Cardiac muscle cell (in vitro differentiated cells and primary cell): ENCODE data around the gene SHC4. TPM values are rescaled to one million over a fixed set of nuclear protein-coding genes. Genes with fewer than 3 reads are reported as not detected.

ENCODE experiments used
- DNase-seq, 2 donors: peaks; one replicate each; pipeline versions ENCODE4 v3.0.0 to v3.0.0-alpha.2; 2010 to 2017; ENCODE audit warnings: low read depth in 1 of 2, low spot score in 1 of 2
- H3K27ac ChIP-seq: fragments of 200-600 bp; sonication (generic); 2 replicates; pipeline ENCODE4 v1.5.1; 2016
- H3K27me3 ChIP-seq: fragments of 200-600 bp; sonication (generic); 2 replicates; pipeline ENCODE4 v1.6.0; 2016; ENCODE audit warnings: control low read depth
- H3K36me3 ChIP-seq: fragments of 200-600 bp; sonication (generic); 2 replicates; pipeline ENCODE4 v1.5.1; 2016; ENCODE audit warnings: control low read depth
- H3K4me1 ChIP-seq: fragments of 200-600 bp; sonication (generic); 2 replicates; pipeline ENCODE4 v1.8.1; 2017; ENCODE audit warnings: low read depth, mild to moderate bottlenecking, mixed run types
- H3K4me3 ChIP-seq: fragments of 200-600 bp; sonication (generic); 2 replicates; pipeline ENCODE4 v1.5.1; 2016; ENCODE audit warnings: mild to moderate bottlenecking
- H3K9me3 ChIP-seq: fragments of 200-600 bp; sonication (generic); 2 replicates; pipeline ENCODE4 v1.5.1; 2017; ENCODE audit warnings: low read depth, mild to moderate bottlenecking, control low read depth
- CTCF ChIP-seq: IDR thresholded peaks from 2 replicates; pipeline ENCODE4 v1.5.1; 2012; ENCODE audit warnings: low read depth, mild to moderate bottlenecking, low read length
- polyA plus RNA-seq: library from polyadenylated mRNA; unstranded; fragments of >200 nt; fragmentation: Nextera tagmentation; extraction: Ambion mirVana; gene quantifications from 2 replicates; pipeline ENCODE4 v1.2.1, GENCODE V29; 2016
- total RNA-seq: library from RNA; depleted of rRNA; stranded (reverse); fragments of >200 nt; gene quantifications from 2 replicates; pipeline ENCODE4 v1.2.3, GENCODE V29; 2016

SHC4 gene
- total and polyA plus RNA-seq, 2 experiments from 2014 or later, result 1.3 to 1.5 TPM

- no peak for DNase-seq
- no peaks in the 10 kb centered on the region for H3K27me3 ChIP-seq
- H3K36me3 ChIP-seq, result peaks cover 44% of the 10 kb centered on the region
- TF ChIP-seq CTCF, result no peak
- H3K4me3 ChIP-seq, result no peak overlapping the region
- no peaks in the 10 kb centered on the region for H3K4me1 ChIP-seq
- no peak overlapping the region for H3K27ac ChIP-seq
- H3K9me3 ChIP-seq, result no peaks in the 10 kb centered on the region
Measured at GRCh38 chr15:48992096-48992495, 28.4 kb upstream of the SHC4 start.

GRCh38 chr15:48989170-48989569 is 25.5 kb upstream of the SHC4 start:
- Histone ChIP-seq H3K27ac (no peak overlapping the region), H3K4me1 (no peaks in the 10 kb centered on the region), H3K27me3 (no peaks in the 10 kb centered on the region), H3K9me3 (no peaks in the 10 kb centered on the region), H3K36me3 (peaks cover 23% of the 10 kb centered on the region), H3K4me3 (no peak overlapping the region)
- no peak for TF ChIP-seq CTCF
- DNase-seq, result no peak

DNA sequence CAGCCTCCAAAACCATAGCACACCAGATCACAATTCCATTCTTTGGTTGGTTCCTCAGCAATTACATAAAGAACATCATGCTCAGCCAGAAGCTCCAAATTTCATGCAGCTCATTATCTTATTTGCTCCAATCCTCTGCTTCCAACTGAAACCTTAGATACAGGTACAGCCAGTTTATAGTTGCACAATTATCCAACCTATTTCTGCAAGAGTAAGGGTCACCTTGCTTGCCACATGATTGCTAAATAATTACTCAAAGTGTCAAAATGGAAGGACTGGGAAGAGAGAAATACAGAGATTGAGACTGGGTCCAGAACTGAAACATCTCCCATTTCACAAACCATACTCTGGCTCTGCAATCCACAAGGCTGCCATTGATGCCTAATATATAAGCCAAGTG is 23.4 kb upstream of the SHC4 start:
- Histone ChIP-seq H3K9me3 (no peaks in the 10 kb centered on the region), H3K36me3 (peaks cover 15% of the 10 kb centered on the region), H3K4me3 (no peak overlapping the region), H3K27ac (no peak overlapping the region), H3K4me1 (no peaks in the 10 kb centered on the region), H3K27me3 (no peaks in the 10 kb centered on the region)
- no peak for DNase-seq
- TF ChIP-seq CTCF, result no peak

DNA sequence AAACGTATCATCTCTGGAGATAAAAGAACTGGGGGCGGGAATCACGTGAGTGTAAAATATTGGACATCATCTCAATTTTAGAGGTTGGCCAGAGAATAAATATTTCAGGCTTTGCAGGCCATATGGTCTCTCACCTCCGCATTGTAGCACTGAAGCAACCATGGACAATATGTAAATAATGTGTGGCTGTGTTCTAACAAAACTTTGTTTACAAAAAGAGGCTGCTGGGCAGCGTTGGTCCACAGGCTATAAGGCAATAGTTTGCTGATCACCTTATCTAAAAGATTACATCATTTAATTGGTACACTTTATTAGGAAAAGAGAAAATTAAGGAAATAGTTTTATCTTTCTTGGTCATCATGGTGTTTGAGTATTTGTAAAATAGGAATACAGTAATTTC is 22.5 kb upstream of the SHC4 start:
- H3K4me3 ChIP-seq, result no peak overlapping the region

GRCh38 chr15:48985516-48985915 is 21.8 kb upstream of the SHC4 start:
- no peaks in the 10 kb centered on the region for H3K9me3 ChIP-seq
- H3K36me3 ChIP-seq, result peaks cover 7% of the 10 kb centered on the region
- H3K4me3 ChIP-seq, result no peak overlapping the region
- H3K27me3 ChIP-seq, result no peaks in the 10 kb centered on the region
- DNase-seq, result no peak
- TF ChIP-seq CTCF, result no peak
- no peaks in the 10 kb centered on the region for H3K4me1 ChIP-seq
- no peak overlapping the region for H3K27ac ChIP-seq

More for the DNA sequence above, 22.5 kb upstream of the SHC4 start:
- H3K27ac ChIP-seq, result no peak overlapping the region
- H3K9me3 ChIP-seq, result no peaks in the 10 kb centered on the region
- no peak for DNase-seq
- no peak for TF ChIP-seq CTCF
- peaks cover 12% of the 10 kb centered on the region for H3K36me3 ChIP-seq
- H3K4me1 ChIP-seq, result no peaks in the 10 kb centered on the region
- H3K27me3 ChIP-seq, result no peaks in the 10 kb centered on the region
